SU-DHL-6 (cell line): ENCODE data around the gene PKHD1.

Experiments used
- CTCF ChIP-seq: fragments of 200-600 bp; sonication (generic); IDR thresholded peaks from one replicate; pipeline ENCODE4 v1.5.1; 2017; ENCODE audit warnings: antibody characterized with exemption, mild to moderate bottlenecking, low read length, moderate library complexity; ENCODE audit not compliant: insufficient read depth, poor library complexity, severe bottlenecking
- EZH2phosphoT487 ChIP-seq: fragments of 200-600 bp; sonication (generic), shearing (Covaris generic); conservative IDR thresholded peaks from 2 replicates; pipeline ENCODE4 v1.6.1; 2018; ENCODE audit warnings: mild to moderate bottlenecking, antibody characterized with exemption, low read length, moderate library complexity, mixed read lengths

GRCh38 chr6:51571168-51571567 is 516.2 kb downstream of the PKHD1 start:
- no peak for TF ChIP-seq CTCF
- TF ChIP-seq EZH2phosphoT487 = no peak
